GM11168 (cell line): ENCODE measurements around the gene RNF224.
"Not testable (repeated sequence)": the region's sequence is repeated elsewhere in the genome, so short reads cannot be mapped to it uniquely, and the experiment has no call there.

Experiments used
- in situ Hi-C: fragments of 300-500 bp; cut with MboI; formaldehyde crosslinking; loops from one replicate; pipeline ENCODE4 v1.12.0; 2022; ENCODE audit warnings: low sequenced_read_pairs; ENCODE audit not compliant: unreplicated experiment

The RNF224 gene

DNA sequence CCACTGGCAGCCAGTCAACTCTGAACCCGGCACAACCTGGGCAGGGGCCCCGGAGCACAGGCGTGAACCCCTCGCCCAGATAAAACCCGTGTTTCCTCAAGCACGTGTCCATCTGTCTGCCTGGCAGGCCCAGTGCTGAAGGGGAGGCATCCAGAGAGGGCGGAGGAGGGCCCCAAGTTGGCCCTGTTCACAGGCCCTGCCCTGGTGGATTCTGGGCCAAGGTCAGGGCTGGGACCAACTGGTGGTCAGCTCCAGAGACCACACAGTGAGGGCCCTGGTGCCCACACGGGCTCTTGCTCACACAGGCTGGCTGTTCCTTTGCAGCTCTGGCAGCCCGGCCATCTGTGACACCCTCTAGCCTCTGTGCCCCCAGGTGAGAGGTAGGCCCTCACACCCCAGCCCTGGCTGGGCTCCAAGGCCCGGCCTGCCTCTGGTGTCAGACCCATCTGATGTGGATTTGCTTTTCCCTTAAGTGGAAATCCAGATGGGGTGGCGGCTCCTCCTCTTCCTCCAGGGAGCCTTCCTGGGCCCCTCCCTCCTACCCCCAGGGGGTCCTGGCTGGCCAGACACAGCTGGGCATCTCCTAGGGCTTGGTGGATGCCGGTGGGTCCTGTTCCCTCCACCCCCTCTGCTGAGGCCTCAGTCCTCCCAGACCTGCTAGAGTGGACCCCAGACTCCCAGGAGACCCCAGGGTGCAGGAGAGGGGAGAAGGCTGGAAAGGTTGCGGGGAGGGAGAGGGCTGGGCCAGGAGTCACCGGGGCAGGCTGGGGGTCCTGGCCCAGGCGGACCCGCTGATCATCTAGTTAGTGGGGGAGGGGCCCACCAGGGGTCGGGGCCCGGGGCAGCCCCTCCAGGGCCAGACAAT lies 23.3 kb downstream of the RNF224 start:
- in situ Hi-C loops = no loop called here

DNA sequence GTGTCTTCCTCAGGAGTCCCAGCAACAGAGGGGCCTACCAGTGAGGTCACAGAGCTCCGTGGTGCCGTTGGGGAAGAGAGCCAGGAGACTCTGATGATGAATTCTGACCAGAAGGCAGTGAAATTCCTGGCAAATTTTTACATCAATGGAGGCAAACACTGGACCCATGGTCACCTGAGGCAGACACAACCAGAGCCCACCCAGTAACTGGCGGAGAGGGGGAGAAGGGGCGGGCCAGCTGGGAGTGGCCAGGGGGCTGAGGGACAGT lies 23.8 kb downstream of the RNF224 start, which contains the start of gene STPG3:
Gene STPG3 (plus strand): TSS at position 93 of the 268 bp plus-strand sequence. CDS start 1 bp downstream, at position 94.
- in situ Hi-C loops = no loop called here

GRCh38 chr9:137251490-137252268 lies 24.4 kb downstream of the RNF224 start:
- in situ Hi-C loops = no loop called here

- in situ Hi-C loops = no loop called here
Measured at GRCh38 chr9:137252555-137253506, 25.5 kb downstream of the RNF224 start.

- in situ Hi-C loops = no loop called here
Measured at GRCh38 chr9:137253717-137254623, 26.7 kb downstream of the RNF224 start.

DNA sequence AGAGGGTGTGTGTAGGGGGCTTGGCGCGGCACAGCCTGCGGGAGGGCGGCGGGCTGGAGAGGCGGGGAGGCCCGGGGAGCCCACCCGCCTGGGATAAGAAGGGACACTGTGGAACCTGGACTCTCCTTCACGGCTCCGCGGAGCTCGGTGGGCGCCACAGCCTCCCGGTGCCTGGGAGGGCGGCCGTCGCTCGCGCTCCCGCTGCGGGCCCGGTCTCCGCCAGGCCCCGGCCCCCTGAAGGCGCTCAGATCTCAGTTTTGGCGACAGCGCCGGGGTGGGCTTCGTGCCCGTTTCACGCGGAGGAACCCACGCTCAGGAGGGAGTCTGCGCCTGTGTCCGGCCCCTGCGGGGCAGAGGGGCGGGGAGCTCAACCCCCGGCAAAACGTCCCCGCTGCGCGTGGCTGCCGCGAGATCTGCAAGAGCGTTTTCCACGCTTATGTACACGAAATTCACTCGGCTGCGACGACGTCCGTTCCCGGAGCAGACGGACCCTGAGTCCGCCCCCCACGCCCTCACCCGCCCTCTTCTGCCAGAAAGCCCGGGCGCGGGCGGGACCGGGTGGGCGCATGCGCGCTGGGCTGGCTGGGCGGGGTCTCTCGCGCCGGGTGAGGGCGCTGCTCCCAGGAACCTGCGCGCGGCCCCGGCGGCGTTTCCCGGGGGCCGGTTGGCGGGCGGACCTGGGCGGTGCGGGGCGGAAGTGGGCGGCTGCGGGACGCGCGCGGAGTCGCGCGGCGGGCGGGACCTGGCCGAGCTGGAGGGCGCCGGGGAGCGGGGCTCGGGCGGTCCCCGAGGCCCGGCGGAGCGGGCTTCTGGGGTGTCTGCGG lies 27.5 kb downstream of the RNF224 start, which contains the start of gene NELFB:
Gene NELFB (plus strand): TSS at position 704 of the 824 bp plus-strand sequence.
- in situ Hi-C loops = no loop called here

GRCh38 chr9:137255448-137256114 lies 28.3 kb downstream of the RNF224 start:
- in situ Hi-C loops = no loop called here

DNA sequence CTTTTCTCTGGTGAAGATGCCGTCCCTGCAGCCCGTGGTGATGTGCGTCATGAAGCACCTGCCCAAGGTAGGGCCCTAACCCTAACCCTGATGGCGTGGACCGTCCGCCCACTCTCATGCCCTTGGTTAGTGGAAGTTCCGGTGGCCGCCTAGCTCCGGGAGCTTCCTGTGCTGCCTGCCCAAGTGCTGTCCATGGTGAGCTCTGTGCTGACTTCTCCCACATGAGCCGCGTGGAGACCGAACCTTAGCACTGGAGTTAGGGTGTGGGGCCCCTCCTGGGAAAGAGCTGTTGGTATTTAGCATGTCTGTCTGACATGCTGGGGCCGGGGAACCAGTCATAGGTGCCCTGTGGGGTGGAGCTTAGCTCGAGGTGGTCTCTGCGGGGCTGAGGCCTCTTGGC lies 29.1 kb downstream of the RNF224 start:
- in situ Hi-C loops = no loop called here

DNA sequence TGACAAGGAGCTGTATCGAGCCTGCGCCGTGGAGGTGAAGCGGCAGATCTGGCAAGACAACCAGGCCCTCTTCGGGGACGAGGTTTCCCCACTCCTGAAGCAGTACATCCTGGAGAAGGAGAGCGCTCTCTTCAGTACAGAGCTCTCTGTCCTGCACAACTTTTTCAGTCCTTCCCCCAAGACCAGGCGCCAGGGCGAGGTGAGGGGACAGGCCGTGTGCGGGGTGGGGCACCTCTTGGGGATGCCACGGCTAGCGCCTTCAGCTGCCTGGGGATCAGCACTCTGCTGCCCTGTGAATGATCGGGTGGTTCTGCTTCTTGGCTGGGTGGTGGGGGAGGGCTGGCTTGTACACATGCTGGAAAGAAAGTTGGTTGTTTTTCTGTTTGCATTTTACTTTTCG lies 29.6 kb downstream of the RNF224 start:
- in situ Hi-C loops = no loop called here

DNA sequence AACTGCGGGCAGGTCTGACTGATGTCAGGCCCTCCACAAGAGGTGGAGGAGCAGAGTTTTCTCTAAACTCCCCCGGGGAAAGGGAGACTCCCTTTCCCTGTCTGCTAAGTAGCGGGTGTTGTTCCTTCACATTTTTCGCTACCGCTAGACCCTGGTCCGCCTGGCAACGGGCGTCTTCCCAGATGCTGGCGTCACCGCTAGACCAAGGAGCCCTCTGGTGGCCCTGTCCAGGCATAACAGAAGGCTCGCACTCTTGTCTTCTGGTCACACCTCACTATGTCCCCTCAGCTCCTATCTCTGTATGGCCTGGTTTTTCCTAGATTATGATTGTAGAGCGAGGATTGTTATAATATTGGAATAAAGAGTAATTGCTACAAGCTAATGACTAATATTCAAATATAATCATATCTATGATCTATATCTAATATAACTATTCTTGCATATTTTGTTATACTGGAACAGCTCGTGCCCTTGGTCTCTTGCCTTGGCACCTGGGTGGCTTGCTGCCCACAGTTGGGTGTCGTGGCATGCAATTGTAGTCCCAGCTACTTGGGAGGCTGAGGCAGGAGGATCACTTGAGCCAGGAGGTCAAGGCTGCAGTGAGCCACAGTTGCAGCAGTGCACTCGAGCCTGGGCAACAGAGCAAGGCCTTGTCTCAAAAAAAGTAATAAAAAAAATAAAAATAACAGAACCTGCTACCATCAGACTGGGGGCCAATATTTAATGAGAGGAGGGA lies 35.0 kb downstream of the RNF224 start:
- in situ Hi-C loops = not testable (repeated sequence)

GRCh38 chr9:137262909-137263285 lies 35.6 kb downstream of the RNF224 start:
- in situ Hi-C loops = no loop called here

GRCh38 chr9:137263506-137263905 lies 36.2 kb downstream of the RNF224 start:
- in situ Hi-C loops = no loop called here

DNA sequence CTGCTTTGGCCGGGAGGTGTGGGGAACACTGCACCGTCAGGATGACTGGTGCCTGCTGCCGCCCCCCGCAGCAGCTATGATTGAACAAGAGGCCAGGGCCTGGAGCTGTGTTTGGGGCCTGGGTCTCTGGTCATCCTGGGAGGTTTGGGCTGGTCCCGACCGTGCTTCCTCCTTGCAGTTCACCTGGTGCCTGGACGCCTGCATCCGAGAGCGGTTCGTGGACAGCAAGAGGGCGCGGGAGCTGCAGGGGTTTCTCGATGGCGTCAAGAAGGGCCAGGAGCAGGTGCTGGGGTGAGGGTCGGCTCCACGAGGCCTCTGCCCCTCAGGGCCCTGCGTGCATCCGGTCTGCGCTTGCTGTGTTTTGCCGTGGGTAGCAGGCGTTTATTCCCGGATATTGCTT lies 36.8 kb downstream of the RNF224 start:
- in situ Hi-C loops = no loop called here

- in situ Hi-C loops = no loop called here
Measured at GRCh38 chr9:137265496-137266161, 38.3 kb downstream of the RNF224 start.

DNA sequence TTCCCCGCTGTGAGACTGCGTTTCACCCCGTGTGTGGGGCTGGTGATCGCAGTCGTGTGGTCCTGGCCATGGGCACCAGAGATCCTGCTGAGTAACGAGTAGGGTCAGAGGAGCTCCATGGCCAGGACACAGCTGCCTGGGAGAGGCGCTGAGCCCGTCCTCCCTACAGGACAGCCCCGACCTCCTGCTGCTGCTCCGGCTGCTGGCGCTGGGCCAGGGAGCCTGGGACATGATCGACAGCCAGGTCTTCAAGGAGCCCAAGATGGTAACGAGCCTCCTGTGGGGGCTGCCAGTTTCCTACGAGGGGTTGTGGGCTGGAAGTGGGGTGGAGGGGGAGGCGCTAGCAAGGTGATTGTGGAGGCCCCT lies 38.8 kb downstream of the RNF224 start:
- in situ Hi-C loops = no loop called here

DNA sequence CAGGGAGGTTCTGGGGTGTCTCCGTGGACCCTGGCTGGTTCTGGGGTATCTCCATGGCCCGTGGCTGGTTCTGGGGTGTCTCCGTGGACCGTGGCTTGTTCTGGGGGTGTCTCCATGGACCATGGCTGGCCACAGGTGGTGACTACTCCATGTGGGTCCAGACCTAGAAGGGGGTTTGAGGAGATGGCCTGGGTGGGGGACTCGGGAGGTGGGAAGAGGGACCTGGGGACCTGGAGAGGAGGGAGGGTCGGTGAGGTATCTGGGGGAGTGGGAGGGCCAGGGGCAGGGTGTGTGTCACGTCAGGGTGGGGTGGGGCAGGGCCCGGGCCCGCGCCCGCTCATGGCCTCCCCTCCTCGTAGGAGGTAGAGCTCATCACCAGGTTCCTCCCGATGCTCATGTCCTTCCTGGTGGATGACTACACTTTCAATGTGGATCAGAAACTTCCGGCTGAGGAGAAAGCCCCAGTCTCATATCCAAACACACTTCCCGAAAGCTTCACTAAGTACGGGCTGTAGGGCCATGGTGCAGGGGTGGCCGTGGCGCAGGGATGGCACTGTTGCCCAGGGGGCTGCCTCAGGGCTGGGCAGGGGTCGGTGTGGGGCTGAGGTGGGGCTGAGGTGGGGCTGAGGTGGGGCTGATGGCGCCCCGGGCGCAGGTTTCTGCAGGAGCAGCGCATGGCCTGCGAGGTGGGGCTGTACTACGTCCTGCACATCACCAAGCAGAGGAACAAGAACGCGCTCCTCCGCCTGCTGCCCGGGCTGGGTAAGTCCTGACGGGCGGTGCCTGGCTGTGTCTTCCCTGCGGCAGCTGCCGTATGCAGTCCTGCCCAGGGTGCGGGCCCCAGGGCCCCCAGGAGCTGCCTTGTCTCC lies 39.5 kb downstream of the RNF224 start:
- in situ Hi-C loops = no loop called here
